CD14-positive monocyte (primary cell): Measurements from ENCODE around the gene C11orf98. TPM values are rescaled to one million over a fixed set of nuclear protein-coding genes. Genes with fewer than 3 reads are reported as not detected.
A peak's percentile ranks its signal among the peaks of the same experiment; 100 is the strongest.

Experiments used
- DNase-seq, 3 donors: peaks; one replicate each; pipeline ENCODE4 v3.0.0-alpha.2; 2011 to 2022
- H2AFZ ChIP-seq: 2 replicates; pipeline ENCODE4 v1.6.0; 2012; ENCODE audit warnings: mild to moderate bottlenecking, low read depth, low read length, inconsistent platforms; ENCODE audit not compliant: insufficient read depth, poor library complexity, severe bottlenecking
- H3K27ac ChIP-seq, 2 donors: 1 replicate in 1 of 2; 2 replicates in 1 of 2; pipeline ENCODE4 v1.5.1; 2012 to 2013; ENCODE audit warnings: low read length in 2 of 2, control low read depth in 1 of 2, inconsistent platforms in 1 of 2, low read depth in 1 of 2, mild to moderate bottlenecking in 1 of 2
- H3K27me3 ChIP-seq, 2 donors: one replicate each; pipeline versions ENCODE4 v1.6.0 to v1.6.1; 2011 to 2013; ENCODE audit warnings: low read length in 2 of 2; ENCODE audit not compliant: control insufficient read depth in 2 of 2, insufficient read depth in 2 of 2
- H3K36me3 ChIP-seq, 2 donors: replicated peaks in 1 of 2; 1 replicate in 1 of 2; 2 replicates in 1 of 2; pipeline versions ENCODE4 v1.5.1 to v1.6.1; 2012 to 2013; ENCODE audit warnings: low read length in 2 of 2, control low read depth in 1 of 2, inconsistent platforms in 1 of 2, mild to moderate bottlenecking in 1 of 2; ENCODE audit not compliant: insufficient read depth in 2 of 2, control insufficient read depth in 1 of 2
- H3K4me1 ChIP-seq, 2 donors: 1 replicate in 1 of 2; 2 replicates in 1 of 2; pipeline versions ENCODE4 v1.5.1 to v1.6.1; 2012 to 2013; ENCODE audit warnings: low read length in 2 of 2, control low read depth in 1 of 2, inconsistent platforms in 1 of 2, mild to moderate bottlenecking in 1 of 2, moderate library complexity in 1 of 2; ENCODE audit not compliant: insufficient read depth in 2 of 2, control insufficient read depth in 1 of 2
- H3K4me2 ChIP-seq: replicated peaks from 2 replicates; pipeline ENCODE3; 2012; ENCODE audit warnings: low read length, moderate library complexity, mild to moderate bottlenecking; ENCODE audit not compliant: poor library complexity, severe bottlenecking; ENCODE audit errors: extremely low read depth
- H3K4me3 ChIP-seq, 3 experiments: fragments of 200-600 bp in 1 of 3; sonication (generic) in 1 of 3; replicated peaks in 1 of 3; 1 replicate in 2 of 3; 2 replicates in 1 of 3; pipeline ENCODE4 v1.5.1; 2011 to 2013; ENCODE audit warnings: low read length in 3 of 3, mild to moderate bottlenecking in 3 of 3, control low read depth in 2 of 3, low read depth in 2 of 3, inconsistent platforms in 1 of 3, moderate library complexity in 1 of 3
- H3K79me2 ChIP-seq: 2 replicates; pipeline ENCODE4 v1.6.0; 2012; ENCODE audit warnings: mild to moderate bottlenecking, control low read depth, inconsistent platforms, low read length, moderate library complexity; ENCODE audit not compliant: insufficient read depth
- H3K9ac ChIP-seq: 2 replicates; pipeline ENCODE4 v1.6.0; 2017; ENCODE audit warnings: low read length, mild to moderate bottlenecking; ENCODE audit not compliant: insufficient read depth, poor library complexity, severe bottlenecking
- H3K9me3 ChIP-seq, 2 donors: replicated peaks in 1 of 2; 1 replicate in 1 of 2; 2 replicates in 1 of 2; pipeline versions ENCODE4 v1.5.1 to v1.6.1; 2012 to 2013; ENCODE audit warnings: low read length in 2 of 2, control low read depth in 1 of 2; ENCODE audit not compliant: control insufficient read depth in 1 of 2, insufficient read depth in 1 of 2
- H4K20me1 ChIP-seq: 2 replicates; pipeline ENCODE4 v1.6.0; 2012; ENCODE audit warnings: mild to moderate bottlenecking, low read length, control low read depth, moderate library complexity; ENCODE audit not compliant: insufficient read depth
- H3K27ac Mint-ChIP-seq, 7 donors: one replicate each; pipeline ENCODE4 v1.8.0; 2020; ENCODE audit warnings: mild to moderate bottlenecking in 7 of 7, mixed read lengths in 7 of 7, moderate library complexity in 6 of 7, inconsistent platforms in 2 of 7
- H3K27me3 Mint-ChIP-seq, 3 donors: one replicate each; pipeline ENCODE4 v1.8.0; 2021 to 2022; ENCODE audit warnings: low read depth in 3 of 3, mild to moderate bottlenecking in 3 of 3, mixed read lengths in 3 of 3, moderate library complexity in 3 of 3, inconsistent platforms in 1 of 3
- H3K36me3 Mint-ChIP-seq, 2 donors: one replicate each; pipeline ENCODE4 v1.8.0; 2020; ENCODE audit warnings: mixed read lengths in 2 of 2, inconsistent platforms in 1 of 2, mild to moderate bottlenecking in 1 of 2
- H3K4me1 Mint-ChIP-seq: one replicate; pipeline ENCODE4 v1.8.0; 2020; ENCODE audit warnings: mild to moderate bottlenecking, mixed read lengths
- H3K4me3 Mint-ChIP-seq, 2 donors: one replicate each; pipeline ENCODE4 v1.8.0; 2020; ENCODE audit warnings: mild to moderate bottlenecking in 2 of 2, mixed read lengths in 2 of 2, moderate library complexity in 1 of 2
- H3K9me3 Mint-ChIP-seq, 7 donors: one replicate each; pipeline ENCODE4 v1.8.0; 2020 to 2022; ENCODE audit warnings: mixed read lengths in 7 of 7, mild to moderate bottlenecking in 6 of 7, moderate library complexity in 6 of 7, inconsistent platforms in 2 of 7
- CTCF ChIP-seq: fragments of 200-600 bp; IDR thresholded peaks from one replicate; pipeline ENCODE4 v1.8.0; 2022; ENCODE audit warnings: antibody characterized with exemption, mild to moderate bottlenecking
- WGBS: methylation state at CpG from one replicate; pipeline ENCODE4 v1.1.5; 2013; ENCODE audit warnings: missing lambda C conversion rate; ENCODE audit not compliant: insufficient coverage; 5-methylcytosine and 5-hydroxymethylcytosine counted together
- intact Hi-C, 2 donors: fragments of 100-400 bp; cut with micrococcal nuclease; formaldehyde crosslinking; loops; one replicate each; pipeline versions ENCODE4 v1.15.0 to v1.15.1; 2023
- polyA plus RNA-seq, 3 donors: library from polyadenylated mRNA; depleted of rRNA in 1 of 3; unstranded in 2 of 3; stranded (reverse) in 1 of 3; fragments of 300-500 nt in 2 of 3; fragments of >200 nt in 1 of 3; fragmentation: Illumina TruSeq in 2 of 3; gene quantifications; 1 replicate in 2 of 3; 2 replicates in 1 of 3; pipeline ENCODE4 v1.2.3, GENCODE V29; 2012 to 2021

Gene C11orf98
- polyA plus RNA-seq, 3 donors, result 25.9 to 78.2 (median 74.6) TPM

GRCh38 chr11:62667460-62667859, 2.5 kb upstream of the C11orf98 start:
- peaks cover 39 to 42% of the 10 kb centered on the region in 2 donors for H3K4me1 ChIP-seq
- Mint-ChIP-seq H3K36me3 (peaks cover 11 to 26% of the 10 kb centered on the region in 2 donors), H3K4me3 (no peak overlapping the region), H3K27me3 (no peaks in the 10 kb centered on the region), H3K27ac (peak overlapping the region in 1 of 7 donors; percentile 13), H3K4me1 (peaks cover 58% of the 10 kb centered on the region), H3K9me3 (peaks cover 0 to 2% (median 0%) of the 10 kb centered on the region in 7 donors)
- intact Hi-C loops, result no loop called here
- H4K20me1 ChIP-seq, result peaks cover 18% of the 10 kb centered on the region
- no peak overlapping the region for H3K9ac ChIP-seq
- H3K9me3 ChIP-seq, result no peaks in the 10 kb centered on the region
- H3K27me3 ChIP-seq, result no peaks in the 10 kb centered on the region
- H3K36me3 ChIP-seq, result peaks cover 10 to 18% of the 10 kb centered on the region in 2 donors
- peak overlapping the region in 1 of 2 donors; percentile 7 for H3K27ac ChIP-seq
- no peak for DNase-seq
- no peak overlapping the region for H3K4me2 ChIP-seq
- no peak for TF ChIP-seq CTCF
- H3K4me3 ChIP-seq, result no peak overlapping the region
- peaks cover 66% of the 10 kb centered on the region for H3K79me2 ChIP-seq
- WGBS, result no CpG with 5 or more reads among the region's 2 CpGs
- no peak overlapping the region for H2AFZ ChIP-seq

- H3K36me3 Mint-ChIP-seq, result peaks cover 13 to 31% of the 10 kb centered on the region in 2 donors
- peaks cover 10 to 26% of the 10 kb centered on the region in 2 donors for H3K36me3 ChIP-seq
- H3K9ac ChIP-seq, result peak overlapping the region; percentile 78
- no peaks in the 10 kb centered on the region for H3K27me3 Mint-ChIP-seq
- H3K9me3 Mint-ChIP-seq, result no peaks in the 10 kb centered on the region
- no peaks in the 10 kb centered on the region for H3K9me3 ChIP-seq
- peak overlapping the region; percentile 92 to 97 for H3K4me3 Mint-ChIP-seq
- peak overlapping the region in 1 of 2 donors; percentile 86 for H3K27ac ChIP-seq
- no peak for TF ChIP-seq CTCF
- H3K4me1 ChIP-seq, result peaks cover 35 to 37% of the 10 kb centered on the region in 2 donors
- WGBS, result 76% methylated on average over 12 of the region's 16 CpGs
- peak overlapping the region; percentile 90 for H3K4me2 ChIP-seq
- DNase-seq, result no peak
- peak overlapping the region; percentile 70 to 99 (median 99) for H3K4me3 ChIP-seq
- peaks cover 65% of the 10 kb centered on the region for H3K79me2 ChIP-seq
- intact Hi-C loops, result no loop called here
- peak overlapping the region in 4 of 7 donors; percentile 33 to 92 (median 83) for H3K27ac Mint-ChIP-seq
- H4K20me1 ChIP-seq, result peaks cover 18% of the 10 kb centered on the region
- no peak overlapping the region for H2AFZ ChIP-seq
- H3K4me1 Mint-ChIP-seq, result peaks cover 54% of the 10 kb centered on the region
- H3K27me3 ChIP-seq, result no peaks in the 10 kb centered on the region
Observed at GRCh38 chr11:62666259-62666926, 1.4 kb upstream of the C11orf98 start.
